K562 (cell line): Measurements from ENCODE around the gene CCDC85B. TPM values are rescaled to one million over a fixed set of nuclear protein-coding genes. Genes with fewer than 3 reads are reported as not detected.
A peak's percentile ranks its signal among the peaks of the same experiment; 100 is the strongest.

ENCODE experiments used
- GATA2 ChIP-seq: sonication (generic); formaldehyde crosslinking; IDR thresholded peaks from 2 replicates; pipeline ENCODE4 v1.4.0; 2020; ENCODE audit warnings: mild to moderate bottlenecking, missing genetic modification reagents
- NFIX ChIP-seq: fragments of 250-450 bp; sonication (Bioruptor Pico); IDR thresholded peaks from 2 replicates; pipeline ENCODE4 v1.4.0; 2020; ENCODE audit warnings: low read depth, mild to moderate bottlenecking, moderate library complexity
- POLR2AphosphoS2 ChIP-seq: IDR thresholded peaks from 2 replicates; pipeline ENCODE4 v1.6.1; 2012; ENCODE audit warnings: low read length, improper control_type of control experiment
- RBM25 ChIP-seq: fragments of 200-400 bp; formaldehyde crosslinking; IDR thresholded peaks from 2 replicates; pipeline ENCODE4 v1.6.1; 2018; ENCODE audit warnings: low read length, low read depth, moderate library complexity; ENCODE audit not compliant: severe bottlenecking
- SMARCE1 ChIP-seq: fragments of 450-650 bp; IDR thresholded peaks from 2 replicates; pipeline ENCODE4 v1.7.1; 2016; ENCODE audit warnings: mild to moderate bottlenecking
- TRIM24 ChIP-seq, 2 experiments: fragments of 450-650 bp; IDR thresholded peaks; 2 replicates each; pipeline ENCODE4 v1.6.1; 2016
- XRCC3 ChIP-seq: fragments of 450-650 bp; IDR thresholded peaks from 2 replicates; pipeline ENCODE4 v1.6.1; 2017; ENCODE audit warnings: mild to moderate bottlenecking, moderate library complexity
- ZNF592 ChIP-seq: fragments of 450-650 bp; IDR thresholded peaks from 2 replicates; pipeline ENCODE4 v1.6.1; 2017; ENCODE audit warnings: antibody characterized with exemption, mild to moderate bottlenecking
- polyA plus RNA-seq, 8 experiments: library from polyadenylated mRNA; depleted of rRNA in 4 of 8; stranded (reverse) in 5 of 8; unstranded in 3 of 8; fragments of >200 nt; fragmentation: Nextera tagmentation in 2 of 8; fragmentation: Illumina TruSeq in 1 of 8; extraction: Ambion mirVana in 2 of 8; extraction: Trizol in 1 of 8; gene quantifications; 2 replicates each; pipeline versions ENCODE4 v1.2.1 to v1.2.3, GENCODE V29; 2011 to 2014; ENCODE audit warnings: inconsistent platforms in 1 of 8, missing spikeins in 1 of 8
- total RNA-seq, 7 experiments: library from RNA; depleted of rRNA in 6 of 7; stranded (reverse); fragments of >200 nt in 6 of 7; fragmentation: Illumina TruSeq in 2 of 7; extraction: Trizol in 2 of 7; gene quantifications; 2 replicates each; pipeline versions ENCODE4 v1.2.1 to v1.2.3, GENCODE V29; 2011 to 2021; ENCODE audit warnings: low replicate concordance in 1 of 7
- TF ChIP-seq, protein P1 (sequence below): sonication (generic); formaldehyde crosslinking; IDR thresholded peaks from 2 replicates; pipeline ENCODE4 v1.8.0; 2022; ENCODE audit warnings: mild to moderate bottlenecking, missing genetic modification reagents

The CCDC85B gene
- total and polyA plus RNA-seq, 9 of the 15 experiments (the other 6 are each of a cell fraction or from before 2014, with no cell fraction given): 0.14 to 138 (median 6.2) TPM

GRCh38 chr11:65934014-65934413, 43.5 kb downstream of the CCDC85B start (continued):
- peak; percentile 75 to 78 for TF ChIP-seq TRIM24 (IDR thresholded peaks at IDR 0.05)
- TF ChIP-seq POLR2AphosphoS2: no peak
- TF ChIP-seq XRCC3: no peak
- TF ChIP-seq RBM25: no peak
- TF ChIP-seq, protein P1, sequence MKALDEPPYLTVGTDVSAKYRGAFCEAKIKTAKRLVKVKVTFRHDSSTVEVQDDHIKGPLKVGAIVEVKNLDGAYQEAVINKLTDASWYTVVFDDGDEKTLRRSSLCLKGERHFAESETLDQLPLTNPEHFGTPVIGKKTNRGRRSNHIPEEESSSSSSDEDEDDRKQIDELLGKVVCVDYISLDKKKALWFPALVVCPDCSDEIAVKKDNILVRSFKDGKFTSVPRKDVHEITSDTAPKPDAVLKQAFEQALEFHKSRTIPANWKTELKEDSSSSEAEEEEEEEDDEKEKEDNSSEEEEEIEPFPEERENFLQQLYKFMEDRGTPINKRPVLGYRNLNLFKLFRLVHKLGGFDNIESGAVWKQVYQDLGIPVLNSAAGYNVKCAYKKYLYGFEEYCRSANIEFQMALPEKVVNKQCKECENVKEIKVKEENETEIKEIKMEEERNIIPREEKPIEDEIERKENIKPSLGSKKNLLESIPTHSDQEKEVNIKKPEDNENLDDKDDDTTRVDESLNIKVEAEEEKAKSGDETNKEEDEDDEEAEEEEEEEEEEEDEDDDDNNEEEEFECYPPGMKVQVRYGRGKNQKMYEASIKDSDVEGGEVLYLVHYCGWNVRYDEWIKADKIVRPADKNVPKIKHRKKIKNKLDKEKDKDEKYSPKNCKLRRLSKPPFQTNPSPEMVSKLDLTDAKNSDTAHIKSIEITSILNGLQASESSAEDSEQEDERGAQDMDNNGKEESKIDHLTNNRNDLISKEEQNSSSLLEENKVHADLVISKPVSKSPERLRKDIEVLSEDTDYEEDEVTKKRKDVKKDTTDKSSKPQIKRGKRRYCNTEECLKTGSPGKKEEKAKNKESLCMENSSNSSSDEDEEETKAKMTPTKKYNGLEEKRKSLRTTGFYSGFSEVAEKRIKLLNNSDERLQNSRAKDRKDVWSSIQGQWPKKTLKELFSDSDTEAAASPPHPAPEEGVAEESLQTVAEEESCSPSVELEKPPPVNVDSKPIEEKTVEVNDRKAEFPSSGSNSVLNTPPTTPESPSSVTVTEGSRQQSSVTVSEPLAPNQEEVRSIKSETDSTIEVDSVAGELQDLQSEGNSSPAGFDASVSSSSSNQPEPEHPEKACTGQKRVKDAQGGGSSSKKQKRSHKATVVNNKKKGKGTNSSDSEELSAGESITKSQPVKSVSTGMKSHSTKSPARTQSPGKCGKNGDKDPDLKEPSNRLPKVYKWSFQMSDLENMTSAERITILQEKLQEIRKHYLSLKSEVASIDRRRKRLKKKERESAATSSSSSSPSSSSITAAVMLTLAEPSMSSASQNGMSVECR (CRISPR knock-in tag): no peak
- TF ChIP-seq SMARCE1: 0 out of 2 replicates have a peak, but pooled peaks have one; percentile 11
- no peak for TF ChIP-seq ZNF592
- peak; percentile 47; the same call in 1 of the 2 replicates for TF ChIP-seq GATA2 (CRISPR knock-in tag)
- no peak for TF ChIP-seq NFIX (CRISPR knock-in tag)
